Ishikawa (cell line): ENCODE measurements around the gene CNN2.

Experiments
- CEBPB ChIP-seq: IDR thresholded peaks from 2 replicates; pipeline ENCODE4 v1.6.1; 2012
- EGR1 ChIP-seq: IDR thresholded peaks from 2 replicates; pipeline ENCODE4 v1.6.1; 2012
- EP300 ChIP-seq: IDR thresholded peaks from 2 replicates; pipeline ENCODE4 v1.6.1; 2012; ENCODE audit warnings: borderline replicate concordance
- FOXM1 ChIP-seq: IDR thresholded peaks from 2 replicates; pipeline ENCODE4 v1.6.1; 2012; ENCODE audit warnings: low read depth, borderline replicate concordance
- NFIC ChIP-seq: IDR thresholded peaks from 2 replicates; pipeline ENCODE4 v1.6.1; 2012
- RAD21 ChIP-seq: IDR thresholded peaks from 2 replicates; pipeline ENCODE4 v1.6.1; 2012; ENCODE audit warnings: low read depth
- TEAD4 ChIP-seq: IDR thresholded peaks from 2 replicates; pipeline ENCODE4 v1.6.1; 2012
- YY1 ChIP-seq: IDR thresholded peaks from 2 replicates; pipeline ENCODE4 v1.6.1; 2012; ENCODE audit warnings: low read depth
- ZBTB7A ChIP-seq: IDR thresholded peaks from 2 replicates; pipeline ENCODE4 v1.6.1; 2012; ENCODE audit warnings: low read depth
- TF ChIP-seq, protein P1 (sequence below): IDR thresholded peaks from 2 replicates; pipeline ENCODE4 v1.6.1; 2012
- TF ChIP-seq, protein P2 (sequence below): IDR thresholded peaks from 2 replicates; pipeline ENCODE4 v1.6.1; 2012; ENCODE audit warnings: low read depth, mild to moderate bottlenecking

DNA sequence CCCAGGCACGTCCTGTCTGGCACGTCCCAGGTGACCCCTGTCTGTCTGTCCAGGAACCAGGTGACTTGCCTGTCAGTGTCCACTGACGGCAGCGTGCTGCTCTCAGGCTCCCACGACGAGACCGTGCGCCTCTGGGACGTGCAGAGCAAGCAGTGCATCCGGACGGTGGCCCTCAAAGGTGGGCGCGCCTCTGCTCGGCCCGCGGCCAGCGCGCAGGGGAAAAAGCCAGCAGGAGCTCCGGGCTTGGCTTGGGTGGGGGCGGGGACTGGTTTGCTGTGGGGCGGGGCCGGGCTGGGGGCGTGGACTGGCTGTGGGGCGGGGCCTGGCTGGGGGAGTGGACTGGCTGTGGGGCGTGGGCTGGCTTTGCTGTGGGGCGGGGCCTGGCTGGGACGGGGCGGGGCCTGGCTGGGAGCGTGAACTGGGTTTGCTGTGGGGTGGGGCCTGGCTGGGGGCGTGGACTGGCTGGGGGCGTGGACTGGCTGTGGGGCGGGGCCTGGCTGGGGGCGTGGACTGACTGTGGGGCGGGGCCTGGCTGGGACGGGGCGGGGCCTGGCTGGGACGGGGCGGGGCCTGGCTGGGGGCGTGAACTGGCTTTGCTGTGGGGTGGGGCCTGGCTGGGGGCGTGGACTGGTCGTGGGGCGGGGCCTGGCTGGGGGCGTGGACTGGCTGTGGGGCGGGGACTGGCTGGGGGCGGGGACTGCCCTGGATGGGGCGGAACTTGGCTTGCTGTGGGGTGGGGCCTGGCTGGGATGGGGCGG is 35.1 kb upstream of the CNN2 start:
- TF ChIP-seq NFIC = peak; percentile 71
- no peak for TF ChIP-seq RAD21
- peak; percentile 56; the same call in 1 of the 2 replicates for TF ChIP-seq ZBTB7A
- TF ChIP-seq, protein P1, sequence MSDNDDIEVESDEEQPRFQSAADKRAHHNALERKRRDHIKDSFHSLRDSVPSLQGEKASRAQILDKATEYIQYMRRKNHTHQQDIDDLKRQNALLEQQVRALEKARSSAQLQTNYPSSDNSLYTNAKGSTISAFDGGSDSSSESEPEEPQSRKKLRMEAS = peak; percentile 57; the same call in 1 of the 2 replicates
- no peak for TF ChIP-seq TEAD4
- TF ChIP-seq, protein P2, sequence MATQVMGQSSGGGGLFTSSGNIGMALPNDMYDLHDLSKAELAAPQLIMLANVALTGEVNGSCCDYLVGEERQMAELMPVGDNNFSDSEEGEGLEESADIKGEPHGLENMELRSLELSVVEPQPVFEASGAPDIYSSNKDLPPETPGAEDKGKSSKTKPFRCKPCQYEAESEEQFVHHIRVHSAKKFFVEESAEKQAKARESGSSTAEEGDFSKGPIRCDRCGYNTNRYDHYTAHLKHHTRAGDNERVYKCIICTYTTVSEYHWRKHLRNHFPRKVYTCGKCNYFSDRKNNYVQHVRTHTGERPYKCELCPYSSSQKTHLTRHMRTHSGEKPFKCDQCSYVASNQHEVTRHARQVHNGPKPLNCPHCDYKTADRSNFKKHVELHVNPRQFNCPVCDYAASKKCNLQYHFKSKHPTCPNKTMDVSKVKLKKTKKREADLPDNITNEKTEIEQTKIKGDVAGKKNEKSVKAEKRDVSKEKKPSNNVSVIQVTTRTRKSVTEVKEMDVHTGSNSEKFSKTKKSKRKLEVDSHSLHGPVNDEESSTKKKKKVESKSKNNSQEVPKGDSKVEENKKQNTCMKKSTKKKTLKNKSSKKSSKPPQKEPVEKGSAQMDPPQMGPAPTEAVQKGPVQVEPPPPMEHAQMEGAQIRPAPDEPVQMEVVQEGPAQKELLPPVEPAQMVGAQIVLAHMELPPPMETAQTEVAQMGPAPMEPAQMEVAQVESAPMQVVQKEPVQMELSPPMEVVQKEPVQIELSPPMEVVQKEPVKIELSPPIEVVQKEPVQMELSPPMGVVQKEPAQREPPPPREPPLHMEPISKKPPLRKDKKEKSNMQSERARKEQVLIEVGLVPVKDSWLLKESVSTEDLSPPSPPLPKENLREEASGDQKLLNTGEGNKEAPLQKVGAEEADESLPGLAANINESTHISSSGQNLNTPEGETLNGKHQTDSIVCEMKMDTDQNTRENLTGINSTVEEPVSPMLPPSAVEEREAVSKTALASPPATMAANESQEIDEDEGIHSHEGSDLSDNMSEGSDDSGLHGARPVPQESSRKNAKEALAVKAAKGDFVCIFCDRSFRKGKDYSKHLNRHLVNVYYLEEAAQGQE = no peak
- no peak for TF ChIP-seq YY1
- no peak for TF ChIP-seq EP300
- no peak for TF ChIP-seq CEBPB
- TF ChIP-seq EGR1 = peak; percentile 37; the same call in 1 of the 2 replicates
- TF ChIP-seq FOXM1 = no peak
